ENCODE measurements around the gene SYCE3. TPM values are rescaled to one million over a fixed set of nuclear protein-coding genes. Genes with fewer than 3 reads are reported as not detected.

Gene SYCE3
- total and polyA plus RNA-seq, 9 donors = not detected

DNA sequence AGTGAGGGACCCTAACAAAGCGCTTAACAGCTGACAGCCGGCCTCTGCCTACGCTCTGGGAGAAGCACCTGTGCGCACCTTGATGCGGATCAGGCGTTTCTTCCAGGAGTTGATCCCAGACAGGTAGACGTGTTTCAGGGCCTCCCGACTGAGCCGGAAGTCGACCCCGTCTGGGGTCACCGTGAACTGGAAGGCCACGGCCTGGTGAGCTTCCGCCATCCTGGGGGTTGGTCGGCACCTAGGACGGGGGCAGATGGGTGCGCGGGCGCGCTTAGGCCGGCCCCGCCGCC is 14.9 kb upstream of the SYCE3 start:
- WGBS, 3 donors = 26 to 30% (median 29%) methylated on average over 22 to 23 of the region's 23 CpGs
- DNase-seq = no peak
- H3K9me3 ChIP-seq = no peaks in the 10 kb centered on the region
- no peaks in the 10 kb centered on the region for H3K36me3 ChIP-seq
- TF ChIP-seq EP300 (IDR thresholded peaks at IDR 0.05) (no peak), POLR2A (IDR thresholded peaks at IDR 0.05) (no peak)
- TF ChIP-seq, protein P1, sequence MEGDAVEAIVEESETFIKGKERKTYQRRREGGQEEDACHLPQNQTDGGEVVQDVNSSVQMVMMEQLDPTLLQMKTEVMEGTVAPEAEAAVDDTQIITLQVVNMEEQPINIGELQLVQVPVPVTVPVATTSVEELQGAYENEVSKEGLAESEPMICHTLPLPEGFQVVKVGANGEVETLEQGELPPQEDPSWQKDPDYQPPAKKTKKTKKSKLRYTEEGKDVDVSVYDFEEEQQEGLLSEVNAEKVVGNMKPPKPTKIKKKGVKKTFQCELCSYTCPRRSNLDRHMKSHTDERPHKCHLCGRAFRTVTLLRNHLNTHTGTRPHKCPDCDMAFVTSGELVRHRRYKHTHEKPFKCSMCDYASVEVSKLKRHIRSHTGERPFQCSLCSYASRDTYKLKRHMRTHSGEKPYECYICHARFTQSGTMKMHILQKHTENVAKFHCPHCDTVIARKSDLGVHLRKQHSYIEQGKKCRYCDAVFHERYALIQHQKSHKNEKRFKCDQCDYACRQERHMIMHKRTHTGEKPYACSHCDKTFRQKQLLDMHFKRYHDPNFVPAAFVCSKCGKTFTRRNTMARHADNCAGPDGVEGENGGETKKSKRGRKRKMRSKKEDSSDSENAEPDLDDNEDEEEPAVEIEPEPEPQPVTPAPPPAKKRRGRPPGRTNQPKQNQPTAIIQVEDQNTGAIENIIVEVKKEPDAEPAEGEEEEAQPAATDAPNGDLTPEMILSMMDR (IDR thresholded peaks at IDR 0.05) = no peak
- intact Hi-C loops (cut with DNase I) = no loop called here
- peaks cover 12% of the 10 kb centered on the region for H3K4me1 ChIP-seq (ENCODE audit: insufficient read depth)
- H3K27me3 ChIP-seq = no peaks in the 10 kb centered on the region
- no peak overlapping the region for H3K27ac ChIP-seq
- no peak overlapping the region for H3K4me3 ChIP-seq

GRCh38 chr22:50576806-50577696 is 14.3 kb upstream of the SYCE3 start:
- Histone ChIP-seq H3K4me1 (ENCODE audit: insufficient read depth) (peaks cover 12% of the 10 kb centered on the region), H3K36me3 (no peaks in the 10 kb centered on the region), H3K27me3 (no peaks in the 10 kb centered on the region), H3K27ac (no peak overlapping the region), H3K4me3 (no peak overlapping the region), H3K9me3 (no peaks in the 10 kb centered on the region)
- DNase-seq = no peak
- intact Hi-C loops (cut with DNase I) = no loop called here
- TF ChIP-seq EP300 (IDR thresholded peaks at IDR 0.05) (no peak), POLR2A (IDR thresholded peaks at IDR 0.05) (no peak)
- TF ChIP-seq, protein P1 (IDR thresholded peaks at IDR 0.05) = no peak
- WGBS, 3 donors = 76 to 83% (median 80%) methylated on average over 18 of the region's 18 CpGs

GRCh38 chr22:50576070-50576469 is 13.4 kb upstream of the SYCE3 start:
- Histone ChIP-seq H3K27me3 (no peaks in the 10 kb centered on the region), H3K27ac (no peak overlapping the region), H3K9me3 (no peaks in the 10 kb centered on the region), H3K4me3 (no peak overlapping the region), H3K36me3 (no peaks in the 10 kb centered on the region), H3K4me1 (ENCODE audit: insufficient read depth) (peaks cover 9% of the 10 kb centered on the region)
- TF ChIP-seq POLR2A (IDR thresholded peaks at IDR 0.05) = no peak
- TF ChIP-seq EP300 (IDR thresholded peaks at IDR 0.05) = no peak
- TF ChIP-seq, protein P1 (IDR thresholded peaks at IDR 0.05) = no peak
- DNase-seq = no peak
- 42 to 54% (median 48%) methylated on average over 5 of the region's 5 CpGs for WGBS, 3 donors
- intact Hi-C loops (cut with DNase I) = no loop called here

DNA sequence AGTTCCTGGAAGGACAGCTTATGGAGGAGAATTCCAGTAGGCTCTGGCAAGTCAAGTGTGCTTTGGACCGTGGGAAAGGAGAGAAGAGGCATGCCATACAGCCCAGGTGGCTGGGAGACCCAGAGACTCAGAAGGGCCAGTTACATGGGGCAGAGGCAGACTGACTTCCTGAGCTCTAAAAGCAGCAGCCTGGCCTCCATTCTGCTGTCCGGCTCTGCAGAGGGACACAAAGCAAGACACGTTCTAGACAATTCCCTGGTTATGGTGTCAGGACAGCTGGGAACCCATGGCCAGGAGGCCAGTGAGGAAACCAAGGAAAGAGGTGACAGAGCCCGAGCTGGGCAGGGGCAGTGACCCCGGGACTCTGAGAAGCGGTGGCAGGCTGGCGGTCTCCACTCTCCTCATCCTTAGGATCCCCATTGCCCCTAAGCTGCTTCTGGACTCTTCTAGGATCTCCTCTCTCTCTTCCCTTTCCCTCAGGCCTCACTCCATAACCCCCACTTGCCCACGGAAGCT is 12.8 kb upstream of the SYCE3 start:
- no peak for DNase-seq

More for the DNA sequence above, 12.8 kb upstream of the SYCE3 start:
- no peaks in the 10 kb centered on the region for H3K27me3 ChIP-seq
- intact Hi-C loops (cut with DNase I) = no loop called here
- no peak overlapping the region for H3K4me3 ChIP-seq
- peaks cover 9% of the 10 kb centered on the region for H3K4me1 ChIP-seq (ENCODE audit: insufficient read depth)
- H3K36me3 ChIP-seq = no peaks in the 10 kb centered on the region
- no peak overlapping the region for H3K27ac ChIP-seq
- 72 to 80% (median 77%) methylated on average over 8 of the region's 8 CpGs for WGBS, 3 donors
- TF ChIP-seq POLR2A (IDR thresholded peaks at IDR 0.05) = no peak
- TF ChIP-seq EP300 (IDR thresholded peaks at IDR 0.05) = no peak
- TF ChIP-seq, protein P1 (IDR thresholded peaks at IDR 0.05) = no peak
- H3K9me3 ChIP-seq = no peaks in the 10 kb centered on the region
